Naive thymus-derived CD8-positive, alpha-beta T cell (primary cell): ENCODE measurements around the gene MFN2. TPM values are rescaled to one million over a fixed set of nuclear protein-coding genes. Genes with fewer than 3 reads are reported as not detected.

Experiments
- ATAC-seq, 2 donors: fragments of 150-1000 bp; cut with Tn5 transposase in 1 of 2; sonication (Bioruptor Pico), chemical (Tn5 transposase) in 1 of 2; 1 replicate in 1 of 2; 2 replicates in 1 of 2; pipeline ENCODE4 v1.10.0; 2021; ENCODE audit warnings: mild to moderate bottlenecking in 2 of 2, moderate library complexity in 2 of 2
- POLR2A ChIA-PET: fragments of 350-600 bp; sonication (Branson Sonifier 250); formaldehyde crosslinking; loops from one replicate; lab custom pipeline; 2021; ENCODE audit warnings: antibody characterized with exemption; lab: Charles Lee
- DNase-seq, 10 donors: peaks; one replicate each; pipeline versions ENCODE4 v3.0.0 to v3.0.0-alpha.2; 2020 to 2022
- H3K27ac Mint-ChIP-seq, 10 donors: one replicate each; pipeline ENCODE4 v1.8.0; 2020 to 2022; ENCODE audit warnings: mild to moderate bottlenecking in 10 of 10, mixed read lengths in 10 of 10, moderate library complexity in 4 of 10, inconsistent platforms in 1 of 10
- H3K27me3 Mint-ChIP-seq, 5 donors: one replicate each; pipeline ENCODE4 v1.8.0; 2021 to 2022; ENCODE audit warnings: mixed read lengths in 5 of 5
- H3K36me3 Mint-ChIP-seq, 3 donors: one replicate each; pipeline ENCODE4 v1.8.0; 2020 to 2022; ENCODE audit warnings: mixed read lengths in 3 of 3, mild to moderate bottlenecking in 2 of 3, inconsistent platforms in 1 of 3
- H3K4me1 Mint-ChIP-seq, 4 donors: one replicate each; pipeline ENCODE4 v1.8.0; 2021 to 2022; ENCODE audit warnings: mixed read lengths in 4 of 4
- H3K4me3 Mint-ChIP-seq, 10 donors: one replicate each; pipeline ENCODE4 v1.8.0; 2020 to 2022; ENCODE audit warnings: mild to moderate bottlenecking in 10 of 10, mixed read lengths in 10 of 10, moderate library complexity in 6 of 10, inconsistent platforms in 1 of 10
- H3K9me3 Mint-ChIP-seq, 9 donors: one replicate each; pipeline ENCODE4 v1.8.0; 2020 to 2022; ENCODE audit warnings: mixed read lengths in 9 of 9, mild to moderate bottlenecking in 3 of 9, inconsistent platforms in 1 of 9, moderate library complexity in 1 of 9
- polyA plus RNA-seq, 3 donors: library from polyadenylated mRNA; unstranded; fragments of 300-500 nt; fragmentation: Illumina TruSeq; gene quantifications; one replicate each; pipeline ENCODE4 v1.2.3, GENCODE V29; 2021
- total RNA-seq, 8 experiments: library from RNA in 2 of 8; stranded (reverse) in 2 of 8; gene quantifications; one replicate each; pipeline ENCODE4 v1.2.3 and lab custom pipeline; 2021 to 2026

Gene MFN2
- total and polyA plus RNA-seq, 5 experiments from 2014 or later, result 29.1 to 49.9 (median 38.0) TPM

GRCh38 chr1:12048372-12048771 lies 68.1 kb downstream of the MFN2 start:
- Mint-ChIP-seq H3K4me3 (no peak overlapping the region), H3K27ac (no peak overlapping the region), H3K36me3 (no peaks in the 10 kb centered on the region), H3K4me1 (peaks cover 0 to 8% (median 2%) of the 10 kb centered on the region in 4 donors), H3K9me3 (no peaks in the 10 kb centered on the region), H3K27me3 (peaks cover 0 to 2% (median 0%) of the 10 kb centered on the region in 5 donors)
- ATAC-seq (no peak), DNase-seq (no peak)
- POLR2A ChIA-PET, result no interaction called here

- POLR2A ChIA-PET, result interaction anchor here (0.6 kb wide), 1 partner anchor 430 kb away, joined by 3 read pairs; no protein-coding TSS in a partner anchor
- ATAC-seq (no peak), DNase-seq (no peak)
- H3K4me3 Mint-ChIP-seq, result no peak overlapping the region
- H3K27me3 Mint-ChIP-seq, result peaks cover 0 to 2% (median 0%) of the 10 kb centered on the region in 5 donors
- no peaks in the 10 kb centered on the region for H3K9me3 Mint-ChIP-seq
- H3K36me3 Mint-ChIP-seq, result no peaks in the 10 kb centered on the region
- peaks cover 0 to 6% (median 2%) of the 10 kb centered on the region in 4 donors for H3K4me1 Mint-ChIP-seq
- H3K27ac Mint-ChIP-seq, result no peak overlapping the region
These were observed 69.4 kb downstream of the MFN2 start for GRCh38 chr1:12049616-12050015.

- no peak for DNase-seq
- Mint-ChIP-seq H3K27me3 (no peaks in the 10 kb centered on the region), H3K36me3 (no peaks in the 10 kb centered on the region), H3K4me1 (peaks cover 0 to 6% (median 2%) of the 10 kb centered on the region in 4 donors), H3K9me3 (no peaks in the 10 kb centered on the region), H3K4me3 (no peak overlapping the region), H3K27ac (no peak overlapping the region)
- POLR2A ChIA-PET, result interaction anchor here (1.0 kb wide), 1 partner anchor 37 kb away, joined by 5 read pairs; no protein-coding TSS in a partner anchor
- no peak for ATAC-seq
These were observed 71.1 kb downstream of the MFN2 start for GRCh38 chr1:12051361-12051760.

- DNase-seq (peak in 1 of 10 donors; percentile 46), ATAC-seq (no peak)
- POLR2A ChIA-PET, result interaction anchor here (1.0 kb wide), 1 partner anchor 37 kb away, joined by 5 read pairs; no protein-coding TSS in a partner anchor
- H3K4me1 Mint-ChIP-seq, result peaks cover 0 to 6% (median 2%) of the 10 kb centered on the region in 4 donors
- no peaks in the 10 kb centered on the region for H3K36me3 Mint-ChIP-seq
- no peaks in the 10 kb centered on the region for H3K9me3 Mint-ChIP-seq
- H3K4me3 Mint-ChIP-seq, result no peak overlapping the region
- no peaks in the 10 kb centered on the region for H3K27me3 Mint-ChIP-seq
- no peak overlapping the region for H3K27ac Mint-ChIP-seq
These were observed 71.8 kb downstream of the MFN2 start for GRCh38 chr1:12052008-12052573.

- no peaks in the 10 kb centered on the region for H3K36me3 Mint-ChIP-seq
- POLR2A ChIA-PET, result no interaction called here
- DNase-seq, result peak in 1 of 10 donors; percentile 27
- peaks cover 0 to 6% (median 2%) of the 10 kb centered on the region in 4 donors for H3K4me1 Mint-ChIP-seq
- no peaks in the 10 kb centered on the region for H3K27me3 Mint-ChIP-seq
- no peak for ATAC-seq
- H3K4me3 Mint-ChIP-seq, result no peak overlapping the region
- no peaks in the 10 kb centered on the region for H3K9me3 Mint-ChIP-seq
- peak overlapping the region in 1 of 10 donors; percentile 31 for H3K27ac Mint-ChIP-seq
These were observed 72.9 kb downstream of the MFN2 start for GRCh38 chr1:12052997-12053686.

- H3K9me3 Mint-ChIP-seq, result no peaks in the 10 kb centered on the region
- peaks cover 0 to 6% (median 2%) of the 10 kb centered on the region in 4 donors for H3K4me1 Mint-ChIP-seq
- ATAC-seq, result no peak
- POLR2A ChIA-PET, result no interaction called here
- no peaks in the 10 kb centered on the region for H3K27me3 Mint-ChIP-seq
- H3K36me3 Mint-ChIP-seq, result no peaks in the 10 kb centered on the region
- H3K27ac Mint-ChIP-seq, result no peak overlapping the region
- H3K4me3 Mint-ChIP-seq, result no peak overlapping the region
- DNase-seq, result peak in 1 of 10 donors; percentile 31
These were observed 73.7 kb downstream of the MFN2 start for GRCh38 chr1:12053752-12054548.

- DNase-seq (peak in 1 of 10 donors; percentile 24), ATAC-seq (no peak)
- Mint-ChIP-seq H3K36me3 (no peaks in the 10 kb centered on the region), H3K27ac (no peak overlapping the region), H3K27me3 (peaks cover 0 to 8% (median 3%) of the 10 kb centered on the region in 5 donors), H3K9me3 (peaks cover 0 to 3% (median 0%) of the 10 kb centered on the region in 9 donors), H3K4me3 (no peak overlapping the region), H3K4me1 (peaks cover 3 to 9% (median 6%) of the 10 kb centered on the region in 4 donors)
- POLR2A ChIA-PET, result no interaction called here
These were observed 75.0 kb downstream of the MFN2 start for GRCh38 chr1:12055259-12055658.

GRCh38 chr1:12056331-12056841 lies 76.1 kb downstream of the MFN2 start:
- ATAC-seq (no peak), DNase-seq (peak in 1 of 10 donors; percentile 28)
- POLR2A ChIA-PET, result no interaction called here
- Mint-ChIP-seq H3K36me3 (no peaks in the 10 kb centered on the region), H3K9me3 (peaks cover 0 to 3% (median 0%) of the 10 kb centered on the region in 9 donors), H3K4me3 (no peak overlapping the region), H3K27me3 (peaks cover 0 to 10% (median 3%) of the 10 kb centered on the region in 5 donors), H3K4me1 (peaks cover 3 to 9% (median 6%) of the 10 kb centered on the region in 4 donors), H3K27ac (no peak overlapping the region)

GRCh38 chr1:12057382-12057781 lies 77.1 kb downstream of the MFN2 start:
- Mint-ChIP-seq H3K27ac (no peak overlapping the region), H3K27me3 (peaks cover 0 to 11% (median 5%) of the 10 kb centered on the region in 5 donors), H3K9me3 (peaks cover 0 to 3% (median 0%) of the 10 kb centered on the region in 9 donors), H3K4me1 (peaks cover under 1 to 6% (median 4%) of the 10 kb centered on the region in 4 donors), H3K4me3 (no peak overlapping the region), H3K36me3 (no peaks in the 10 kb centered on the region)
- ATAC-seq (no peak), DNase-seq (peak in 1 of 10 donors; percentile 27)
- POLR2A ChIA-PET, result no interaction called here

- Mint-ChIP-seq H3K36me3 (no peaks in the 10 kb centered on the region), H3K27me3 (peaks cover under 1 to 17% (median 9%) of the 10 kb centered on the region in 5 donors), H3K27ac (no peak overlapping the region), H3K9me3 (peaks cover 0 to 3% (median 0%) of the 10 kb centered on the region in 9 donors), H3K4me1 (peaks cover 1 to 10% (median 7%) of the 10 kb centered on the region in 4 donors), H3K4me3 (no peak overlapping the region)
- POLR2A ChIA-PET, result interaction anchor here (0.6 kb wide), 1 partner anchor 132 kb away, joined by 4 read pairs; the partner anchor contains the start of gene KIAA2013
- ATAC-seq (no peak), DNase-seq (peak in 1 of 10 donors; percentile 13)
These were observed 77.9 kb downstream of the MFN2 start for GRCh38 chr1:12057940-12058687.

GRCh38 chr1:12059226-12059625 lies 79.0 kb downstream of the MFN2 start:
- no peak overlapping the region for H3K4me3 Mint-ChIP-seq
- H3K4me1 Mint-ChIP-seq, result peaks cover 2 to 22% (median 14%) of the 10 kb centered on the region in 4 donors
- no peak overlapping the region for H3K27ac Mint-ChIP-seq
- H3K36me3 Mint-ChIP-seq, result no peaks in the 10 kb centered on the region
- ATAC-seq (no peak), DNase-seq (no peak)
- POLR2A ChIA-PET, result no interaction called here
- H3K27me3 Mint-ChIP-seq, result peaks cover 5 to 28% (median 18%) of the 10 kb centered on the region in 5 donors
- H3K9me3 Mint-ChIP-seq, result peaks cover 0 to 3% (median 0%) of the 10 kb centered on the region in 9 donors
